GM12864 (cell line): ENCODE data around the gene C1orf210.

Source experiments
- DNase-seq: peaks from one replicate; pipeline ENCODE4 v3.0.0-alpha.2; 2011; ENCODE audit warnings: low read depth
- H3K4me3 ChIP-seq: 2 replicates; pipeline ENCODE4 v1.5.1; 2011; ENCODE audit warnings: mild to moderate bottlenecking, low read depth, low read length, control low read depth
- TF ChIP-seq, protein P1 (sequence below): IDR thresholded peaks from 2 replicates; pipeline ENCODE4 v1.5.1; 2011; ENCODE audit warnings: low read depth, mild to moderate bottlenecking, moderate library complexity, low read length, control low read depth, inconsistent platforms; ENCODE audit errors: missing control alignments

The C1orf210 gene

DNA sequence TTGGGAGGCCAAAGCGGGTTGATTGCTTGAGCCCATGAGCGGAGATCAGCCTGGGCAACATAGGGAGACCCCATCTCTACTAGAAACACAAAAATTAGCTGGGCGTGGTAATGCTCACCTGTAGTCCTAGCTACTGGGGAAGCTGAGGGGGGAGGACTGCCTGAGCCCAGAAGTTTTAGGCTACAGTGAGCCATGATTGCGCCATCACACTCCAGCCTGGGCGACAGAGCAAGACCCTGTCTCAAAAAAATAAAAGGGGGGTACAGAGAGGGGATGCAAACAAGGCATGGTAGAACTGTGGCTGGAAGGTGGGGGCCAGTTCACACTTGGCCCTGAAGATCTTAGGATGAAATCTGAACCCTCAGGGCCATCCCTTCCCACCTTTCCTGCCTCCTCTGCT lies 1.2 kb upstream of the C1orf210 start:
- H3K4me3 ChIP-seq = no peak overlapping the region
- TF ChIP-seq, protein P1, sequence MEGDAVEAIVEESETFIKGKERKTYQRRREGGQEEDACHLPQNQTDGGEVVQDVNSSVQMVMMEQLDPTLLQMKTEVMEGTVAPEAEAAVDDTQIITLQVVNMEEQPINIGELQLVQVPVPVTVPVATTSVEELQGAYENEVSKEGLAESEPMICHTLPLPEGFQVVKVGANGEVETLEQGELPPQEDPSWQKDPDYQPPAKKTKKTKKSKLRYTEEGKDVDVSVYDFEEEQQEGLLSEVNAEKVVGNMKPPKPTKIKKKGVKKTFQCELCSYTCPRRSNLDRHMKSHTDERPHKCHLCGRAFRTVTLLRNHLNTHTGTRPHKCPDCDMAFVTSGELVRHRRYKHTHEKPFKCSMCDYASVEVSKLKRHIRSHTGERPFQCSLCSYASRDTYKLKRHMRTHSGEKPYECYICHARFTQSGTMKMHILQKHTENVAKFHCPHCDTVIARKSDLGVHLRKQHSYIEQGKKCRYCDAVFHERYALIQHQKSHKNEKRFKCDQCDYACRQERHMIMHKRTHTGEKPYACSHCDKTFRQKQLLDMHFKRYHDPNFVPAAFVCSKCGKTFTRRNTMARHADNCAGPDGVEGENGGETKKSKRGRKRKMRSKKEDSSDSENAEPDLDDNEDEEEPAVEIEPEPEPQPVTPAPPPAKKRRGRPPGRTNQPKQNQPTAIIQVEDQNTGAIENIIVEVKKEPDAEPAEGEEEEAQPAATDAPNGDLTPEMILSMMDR = no peak
- no peak for DNase-seq

DNA sequence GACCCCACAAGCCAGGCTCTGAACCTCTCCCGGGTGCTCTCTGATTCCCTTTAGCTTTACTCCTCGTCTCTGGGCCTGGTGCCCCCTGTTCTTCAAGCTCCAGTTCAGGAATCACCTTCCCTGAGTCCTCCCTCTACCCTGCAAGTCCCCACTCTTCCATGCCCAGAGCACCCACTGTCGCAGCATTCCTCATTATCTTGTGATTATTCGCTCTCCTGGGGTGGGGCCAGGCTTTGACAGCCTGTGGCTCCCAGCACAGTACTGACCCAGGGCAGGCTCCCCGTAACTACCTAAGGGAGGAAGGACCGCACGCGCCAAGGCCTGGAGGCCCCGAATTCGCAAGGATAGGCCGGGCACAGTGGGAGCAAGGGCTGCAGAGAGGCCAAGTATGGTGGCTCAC lies 734 bp upstream of the C1orf210 start:
- DNase-seq = no peak
- TF ChIP-seq, protein P1 = no peak
- H3K4me3 ChIP-seq = no peak overlapping the region

DNA sequence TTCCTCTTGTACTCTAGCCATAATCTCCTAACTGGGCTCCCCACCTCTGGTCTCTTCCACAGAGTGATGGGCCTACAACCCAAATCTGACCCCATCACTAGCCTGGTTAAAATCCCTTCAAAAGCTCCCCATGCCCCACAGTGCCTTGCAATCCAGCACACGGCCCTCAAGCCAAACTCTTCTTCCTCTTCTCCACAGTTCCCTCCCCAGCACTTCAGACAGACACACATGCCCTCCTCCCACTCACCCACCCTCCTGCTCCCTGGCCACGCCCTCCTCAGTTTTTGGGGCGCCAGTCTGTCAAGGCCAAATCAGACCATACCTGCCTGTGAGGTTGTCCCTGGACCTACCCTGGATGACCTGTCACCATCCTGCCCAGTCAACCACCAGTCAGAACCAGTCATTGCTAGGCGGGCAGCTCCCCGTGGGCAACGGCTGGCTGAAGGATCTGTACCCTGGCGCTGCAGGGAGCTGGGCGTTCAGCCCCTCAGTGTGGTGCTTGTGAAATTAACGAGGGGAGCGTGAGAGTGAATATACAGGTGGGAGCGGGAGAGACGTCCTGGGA lies 753 bp downstream of the C1orf210 start:
- DNase-seq = no peak
- no peak overlapping the region for H3K4me3 ChIP-seq
- TF ChIP-seq, protein P1 = no peak

DNA sequence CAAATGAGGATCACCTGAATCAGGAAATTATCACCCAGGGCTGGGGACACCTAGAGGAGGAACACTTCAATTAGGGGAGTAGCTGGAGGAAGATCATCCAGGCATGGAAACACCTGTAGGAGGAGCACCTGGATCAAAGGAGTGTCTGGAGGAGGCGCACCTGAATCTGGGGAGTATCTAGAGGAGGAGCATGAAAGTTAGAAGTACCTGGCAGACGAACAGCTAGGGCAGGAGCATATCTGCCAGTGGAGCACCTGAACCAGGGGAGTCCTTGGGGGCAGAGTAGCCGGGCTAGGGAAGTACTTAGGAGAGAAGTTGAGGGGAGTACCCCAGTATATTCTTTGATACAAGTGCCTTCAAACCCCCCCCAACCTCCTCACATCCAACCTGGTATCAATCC lies 1.3 kb downstream of the C1orf210 start:
- TF ChIP-seq, protein P1 = no peak
- DNase-seq = no peak
- no peak overlapping the region for H3K4me3 ChIP-seq

DNA sequence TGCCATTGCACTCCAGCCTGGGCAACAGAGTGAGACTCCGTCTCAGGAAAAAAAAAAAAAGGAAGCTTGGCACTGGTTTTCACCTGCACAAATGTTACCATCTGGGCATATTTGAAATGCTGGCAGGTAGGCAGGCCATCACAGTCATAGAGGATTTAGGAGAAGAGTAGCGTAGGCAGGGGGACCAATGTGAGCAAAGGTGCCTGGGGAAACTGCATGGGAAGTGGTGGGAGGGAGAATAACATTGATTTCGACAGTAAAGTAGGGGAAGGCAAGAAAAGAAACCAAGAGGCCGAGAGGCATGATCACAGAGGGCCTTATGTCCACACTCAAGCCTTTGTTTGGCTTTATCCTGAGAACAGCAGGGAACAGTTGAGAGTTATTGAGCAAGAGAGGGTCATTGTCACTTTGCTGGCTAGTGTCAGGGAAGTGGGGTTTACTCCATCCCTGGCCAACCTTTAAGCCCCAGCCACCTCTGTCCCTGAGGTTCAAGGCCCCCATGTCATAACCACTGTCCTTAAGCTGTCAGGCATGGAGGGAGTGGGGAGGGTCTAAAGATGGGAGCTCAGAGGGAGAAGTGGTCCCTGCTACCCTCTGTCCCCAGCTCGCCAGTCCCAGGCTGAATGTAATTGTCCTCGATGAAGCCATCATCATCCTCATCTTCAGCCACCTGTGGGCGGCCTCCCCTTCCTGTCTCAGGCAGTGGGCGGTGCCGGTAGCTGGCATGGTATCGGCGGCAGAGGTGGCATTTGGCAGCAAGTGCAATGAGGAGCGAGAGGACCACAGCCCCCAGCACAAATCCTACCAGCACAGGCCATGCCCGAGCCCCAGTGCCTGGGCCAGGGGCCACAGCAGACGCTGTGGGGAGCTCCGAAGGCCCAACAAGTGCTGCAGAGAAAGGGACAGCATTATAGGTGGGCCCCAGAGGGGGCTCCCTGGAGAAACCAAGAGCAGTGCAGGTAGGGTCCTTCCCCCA lies 2.9 kb downstream of the C1orf210 start:
- DNase-seq = no peak
- H3K4me3 ChIP-seq = no peak overlapping the region
- TF ChIP-seq, protein P1 = no peak

DNA sequence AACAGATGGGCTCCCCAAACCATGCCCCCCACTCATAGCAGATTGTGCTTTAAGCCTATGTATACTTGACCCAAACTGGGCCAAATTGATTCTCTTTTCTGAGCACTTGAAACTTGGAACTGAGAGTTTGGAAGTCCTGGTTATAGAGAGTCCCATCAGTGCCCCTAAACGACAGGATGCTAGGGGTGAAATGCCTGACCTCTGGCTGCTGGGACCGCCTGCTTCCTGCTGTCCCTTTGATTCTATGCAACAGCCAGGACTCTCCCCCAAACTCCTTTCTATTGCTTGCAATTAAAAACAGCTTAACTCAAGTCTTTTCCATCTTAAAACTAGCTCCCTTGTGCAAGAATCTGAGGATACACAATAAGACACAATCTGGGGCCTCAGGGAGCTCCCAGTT lies 4.7 kb downstream of the C1orf210 start:
- no peak overlapping the region for H3K4me3 ChIP-seq
- DNase-seq = no peak
- TF ChIP-seq, protein P1 = no peak
